Measurements from ENCODE around the gene DLEC1. TPM values are rescaled to one million over a fixed set of nuclear protein-coding genes. Genes with fewer than 3 reads are reported as not detected.

Gene DLEC1
- total RNA-seq, 1 donor from 2014 or later, result 0.22 TPM

DNA sequence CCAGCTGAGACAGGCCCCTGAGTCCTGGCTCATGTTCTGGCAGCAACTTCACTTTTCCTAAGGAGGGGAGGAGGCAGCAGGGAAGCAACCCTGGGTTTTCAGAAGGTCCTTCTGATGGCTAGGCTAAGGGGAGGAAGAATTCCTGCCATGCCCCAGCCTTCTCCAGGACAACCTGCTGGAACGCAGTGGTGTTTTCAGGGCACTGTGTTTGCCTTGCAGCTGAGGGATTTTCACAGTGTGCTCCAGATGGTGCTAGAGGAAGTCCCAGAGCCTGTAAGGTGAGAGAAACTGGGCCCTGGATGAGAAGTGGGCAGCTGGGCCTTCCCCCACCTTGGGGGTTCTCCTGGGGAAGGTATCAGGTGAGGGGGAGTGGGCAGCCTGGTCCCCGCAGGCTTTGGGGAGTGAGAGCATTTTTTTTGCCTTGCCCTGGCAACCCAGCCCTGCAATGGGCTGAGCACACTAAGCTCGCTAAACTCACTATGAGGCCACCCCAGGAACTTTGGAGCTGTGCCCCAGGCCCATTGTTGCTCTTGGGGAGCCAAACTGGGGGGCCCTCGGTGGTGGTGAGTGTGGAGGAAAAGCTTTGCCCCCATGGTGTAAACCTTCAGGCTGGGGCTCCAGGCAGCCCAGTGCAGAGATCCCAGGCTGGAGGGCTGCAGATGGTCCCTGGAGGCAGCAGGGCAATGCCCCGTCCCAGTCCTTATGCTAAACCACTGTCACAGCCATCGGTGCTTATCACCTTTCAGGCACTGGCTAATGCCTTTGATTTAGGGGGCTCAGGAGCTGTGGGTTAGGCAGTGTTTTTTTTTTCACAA, 56.9 kb downstream of the DLEC1 start:
- DNase-seq (ENCODE audit: low spot score), result no peak
- intact Hi-C loops (cut with DNase I), result no loop called here

DNA sequence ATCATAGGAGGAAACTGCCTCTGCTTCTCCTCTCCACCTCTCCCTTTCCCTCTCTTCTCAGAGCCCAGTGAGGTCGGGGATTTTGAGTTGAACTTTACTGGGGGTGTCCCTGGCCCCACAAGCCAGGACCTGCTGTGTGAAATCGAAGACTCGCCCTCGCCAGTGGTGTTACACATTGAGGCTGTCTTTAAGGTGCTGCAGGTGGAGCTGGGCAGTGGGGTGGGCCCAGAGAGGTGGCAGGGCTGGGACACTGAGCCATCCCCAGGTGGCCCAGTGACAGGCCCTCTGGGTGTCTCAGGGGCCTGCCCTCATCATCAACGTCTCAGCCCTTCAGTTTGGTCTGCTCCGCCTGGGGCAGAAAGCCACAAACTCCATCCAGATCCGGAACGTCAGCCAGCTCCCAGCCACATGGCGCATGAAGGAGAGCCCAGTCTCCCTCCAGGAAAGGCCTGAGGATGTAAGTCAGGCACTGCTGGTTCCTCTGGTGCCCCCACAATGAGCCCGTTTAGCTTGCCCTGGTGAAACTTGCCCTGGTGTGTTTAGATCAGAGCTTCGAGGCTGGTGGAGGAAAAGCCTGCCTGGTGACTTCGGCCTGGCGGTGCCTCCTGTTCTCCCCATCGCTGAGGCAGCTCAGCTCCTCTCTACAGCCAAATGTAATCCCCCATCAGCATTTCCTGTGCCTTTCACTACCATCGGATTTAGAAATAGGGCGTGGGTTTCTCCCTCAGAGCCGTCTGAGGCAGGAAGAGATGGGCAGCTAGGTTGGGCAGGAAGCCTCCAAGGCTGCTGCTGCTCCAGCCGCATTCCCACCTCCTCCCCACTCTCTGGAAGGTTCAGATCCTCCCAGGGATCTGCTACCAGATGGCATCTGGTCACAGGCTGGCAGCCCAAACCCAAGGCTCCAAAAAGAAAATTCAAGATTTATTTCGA, 58.7 kb downstream of the DLEC1 start:
- intact Hi-C loops (cut with DNase I), result no loop called here
- no peak for DNase-seq (ENCODE audit: low spot score)

DNA sequence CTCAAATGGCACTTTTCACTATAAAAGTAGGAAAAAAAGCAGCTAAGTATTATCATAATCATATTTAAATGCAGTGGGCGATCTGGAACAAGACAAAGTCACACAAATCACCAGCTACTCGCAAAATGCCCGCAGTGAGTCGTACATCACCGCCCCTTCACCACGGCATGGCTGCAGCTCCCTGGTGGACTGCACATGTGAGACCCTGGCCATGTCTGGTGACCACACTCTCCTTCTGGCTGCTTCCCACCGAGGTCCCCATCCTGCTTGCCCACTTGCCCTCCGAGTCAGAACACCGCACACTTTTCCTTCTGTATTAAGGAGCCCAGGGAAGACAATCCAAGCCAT, 59.3 kb downstream of the DLEC1 start:
- DNase-seq (ENCODE audit: low spot score), result no peak
- intact Hi-C loops (cut with DNase I), result no loop called here

DNA sequence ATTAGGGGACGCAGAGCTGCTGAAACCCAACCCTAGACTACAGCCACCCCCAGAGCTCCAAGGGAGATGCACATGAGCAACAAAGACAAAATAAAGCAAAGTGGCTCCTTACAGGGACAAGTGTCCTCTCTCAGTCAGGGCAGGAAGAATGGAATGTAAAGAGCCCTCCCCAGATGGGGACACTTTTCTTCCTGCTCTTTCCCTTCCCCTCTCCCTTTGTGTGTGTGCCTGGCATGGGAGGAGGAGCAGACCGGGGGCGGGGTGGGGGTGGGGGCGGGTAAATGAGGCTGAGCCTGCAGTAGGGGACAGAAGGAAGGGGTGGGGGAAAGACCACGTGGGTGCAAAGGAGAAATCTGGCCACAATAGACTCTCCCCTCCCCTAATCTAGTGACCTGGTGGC, 60.5 kb downstream of the DLEC1 start:
- DNase-seq (ENCODE audit: low spot score), result no peak
- intact Hi-C loops (cut with DNase I), result no loop called here

DNA sequence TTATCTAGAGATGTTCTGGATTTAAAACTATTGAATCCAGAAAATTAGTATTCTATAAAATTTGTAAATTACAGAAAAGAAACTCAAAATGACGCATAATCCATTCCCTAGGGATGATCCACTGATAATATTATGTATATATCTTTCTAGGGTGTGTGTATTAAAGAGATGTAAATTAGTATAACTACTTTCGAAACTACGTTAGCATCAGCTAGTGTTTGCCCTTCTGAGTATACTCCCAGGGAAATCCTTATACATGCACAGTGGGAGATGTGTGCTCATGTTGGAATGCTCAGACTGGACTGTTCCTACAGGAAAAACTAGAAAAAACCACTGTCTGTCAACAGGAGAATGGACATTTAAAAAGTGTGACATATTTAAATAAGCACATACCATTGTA, 61.5 kb downstream of the DLEC1 start:
- intact Hi-C loops (cut with DNase I), result no loop called here
- no peak for DNase-seq (ENCODE audit: low spot score)

DNA sequence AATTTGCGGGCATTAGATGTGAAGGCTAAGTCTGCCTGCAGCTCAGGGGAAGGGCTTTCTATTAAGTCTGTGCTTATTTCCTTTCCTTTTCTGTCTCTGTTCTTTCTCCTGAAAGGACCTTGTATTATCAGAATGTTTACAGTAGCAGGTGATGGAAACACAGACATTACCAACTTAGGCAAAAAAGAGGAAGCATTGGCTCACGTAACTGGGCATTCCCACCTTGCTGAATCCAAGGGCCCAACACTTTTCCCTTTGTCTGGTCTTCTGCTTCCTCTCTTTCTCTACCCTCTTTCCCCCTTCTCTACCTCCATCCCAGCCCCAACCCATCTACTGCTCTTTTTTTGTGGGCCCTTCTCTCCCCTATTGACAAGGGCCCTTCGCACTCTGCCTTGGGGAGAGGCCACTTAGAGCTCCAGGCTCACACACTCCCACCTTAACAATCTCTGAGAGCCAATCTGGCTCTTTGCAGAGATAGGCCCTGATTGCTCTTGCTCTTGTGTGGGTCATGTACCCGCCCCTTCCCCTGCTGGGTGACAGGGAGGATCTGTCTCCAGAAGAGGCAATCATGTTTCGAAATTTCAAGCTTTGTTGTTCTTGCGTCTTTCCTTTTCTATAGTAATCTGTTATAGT, 62.9 kb downstream of the DLEC1 start:
- no peak for DNase-seq (ENCODE audit: low spot score)
- intact Hi-C loops (cut with DNase I), result no loop called here

DNA sequence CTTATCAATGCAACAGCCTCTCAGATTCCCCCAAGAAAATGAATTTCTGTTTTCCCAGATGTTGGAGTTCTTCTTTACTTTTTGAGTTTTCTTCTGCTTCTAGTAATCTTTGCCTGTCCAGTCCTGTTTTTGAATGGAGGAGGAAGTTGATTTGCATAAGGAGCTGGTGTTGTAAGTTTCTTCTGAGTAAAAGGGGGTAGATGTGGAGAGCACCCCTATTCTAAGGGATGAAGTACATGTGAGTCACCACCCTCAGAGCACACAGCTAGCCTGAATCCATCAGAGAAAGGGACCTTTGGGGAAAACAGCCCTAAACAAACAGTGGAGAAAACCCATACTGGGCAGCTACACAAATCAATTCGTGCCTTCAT, 63.4 kb downstream of the DLEC1 start:
- no peak for DNase-seq (ENCODE audit: low spot score)
- intact Hi-C loops (cut with DNase I), result no loop called here

DNA sequence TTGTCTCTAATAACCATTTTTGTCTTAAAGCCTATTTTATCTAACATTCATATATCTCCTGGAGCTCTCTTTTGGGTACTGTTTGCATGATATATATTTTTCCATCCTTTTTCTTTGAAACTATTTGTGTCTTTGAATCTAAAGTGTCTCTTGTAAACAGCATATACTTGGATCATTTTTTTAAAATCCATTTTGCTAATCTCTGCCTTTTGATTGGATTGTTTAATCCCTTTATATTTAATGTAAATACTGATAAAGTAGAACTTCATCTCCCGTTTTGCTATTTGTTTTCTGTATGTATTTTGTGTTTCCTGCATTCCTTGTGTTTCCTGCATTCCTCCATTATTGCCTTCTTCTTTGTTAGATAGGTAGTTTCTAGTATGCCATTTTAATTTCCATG, 66.5 kb downstream of the DLEC1 start:
- intact Hi-C loops (cut with DNase I), result no loop called here
- DNase-seq (ENCODE audit: low spot score), result no peak

DNA sequence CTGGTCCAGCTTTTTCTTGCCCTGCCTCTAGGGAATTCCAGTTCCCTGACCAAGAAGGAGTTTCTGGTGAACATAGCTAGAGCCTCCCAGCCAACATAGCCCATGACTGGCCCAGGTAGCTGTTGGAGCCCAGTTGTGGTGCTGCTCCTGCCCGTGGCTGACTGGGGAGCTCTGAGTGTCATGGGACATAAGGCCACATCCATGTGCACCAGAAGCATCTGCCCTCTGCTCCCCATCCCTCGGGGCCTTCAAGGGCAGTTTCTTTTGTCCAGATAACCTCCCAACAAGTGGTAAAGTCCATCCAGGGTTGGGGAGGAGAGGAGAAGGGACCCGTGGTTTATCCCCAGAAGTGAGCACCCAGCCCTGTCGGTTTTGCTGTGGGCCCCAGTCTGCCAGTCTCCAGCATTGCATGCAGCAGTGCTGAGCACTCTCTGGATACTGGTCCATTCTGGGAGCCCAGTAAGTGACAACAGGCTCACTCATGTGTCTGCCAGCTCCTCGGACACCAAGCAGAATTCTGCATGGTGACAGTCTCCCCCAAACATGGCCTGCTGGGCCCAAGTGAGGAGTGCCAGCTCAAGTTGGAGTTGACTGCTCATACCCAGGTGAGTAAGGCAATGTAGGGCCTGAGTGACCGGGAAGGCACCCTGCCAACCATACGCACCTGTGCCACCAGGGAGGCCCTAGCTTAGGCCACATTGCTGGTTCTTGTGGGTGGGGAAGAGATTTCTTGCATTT, 69.1 kb downstream of the DLEC1 start:
- intact Hi-C loops (cut with DNase I), result no loop called here
- DNase-seq (ENCODE audit: low spot score), result no peak

DNA sequence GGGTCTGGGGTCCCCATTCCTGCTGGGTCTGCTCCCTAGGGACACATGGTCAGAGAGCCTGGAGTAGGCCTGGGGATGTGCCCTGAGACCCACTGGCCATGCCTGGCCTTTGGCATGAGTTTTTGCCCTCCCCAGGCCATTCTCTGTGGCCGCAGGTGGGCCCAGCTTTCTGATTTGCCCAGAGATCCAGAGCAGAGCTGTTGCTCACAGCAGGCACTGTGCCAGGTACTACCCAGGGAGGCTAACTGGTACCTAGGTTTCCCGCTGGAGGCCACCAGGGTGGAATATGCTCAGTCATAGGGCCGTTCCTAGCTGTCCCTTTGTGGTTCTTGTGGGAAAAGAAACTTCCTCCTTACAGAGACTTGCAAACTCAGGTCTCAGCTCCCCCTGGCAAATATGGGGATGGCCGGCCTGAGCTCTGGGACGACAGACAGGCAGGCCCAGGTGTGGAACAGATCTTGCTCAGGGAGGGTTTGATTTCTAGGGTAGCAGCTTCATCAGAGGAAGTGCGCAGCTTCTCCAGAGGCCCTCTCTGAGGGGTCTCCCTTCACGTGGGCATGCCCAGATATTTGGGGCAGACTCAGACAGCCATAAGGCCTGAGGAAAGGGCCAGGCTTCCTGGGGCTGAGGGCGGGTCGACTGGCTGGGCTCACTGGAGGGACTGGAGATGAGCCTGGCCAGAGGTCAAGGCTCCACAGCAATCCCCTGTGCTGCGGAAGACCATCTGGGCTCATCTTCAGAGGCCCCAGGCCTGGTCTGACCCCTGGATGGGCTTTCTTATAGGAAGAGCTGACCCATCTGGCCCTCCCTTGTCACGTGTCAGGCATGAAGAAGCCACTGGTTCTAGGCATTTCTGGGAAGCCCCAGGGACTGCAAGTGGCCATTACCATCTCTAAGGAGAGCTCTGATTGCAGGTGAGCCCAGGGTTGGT, 69.9 kb downstream of the DLEC1 start:
- no peak for DNase-seq (ENCODE audit: low spot score)
- intact Hi-C loops (cut with DNase I), result no loop called here

DNA sequence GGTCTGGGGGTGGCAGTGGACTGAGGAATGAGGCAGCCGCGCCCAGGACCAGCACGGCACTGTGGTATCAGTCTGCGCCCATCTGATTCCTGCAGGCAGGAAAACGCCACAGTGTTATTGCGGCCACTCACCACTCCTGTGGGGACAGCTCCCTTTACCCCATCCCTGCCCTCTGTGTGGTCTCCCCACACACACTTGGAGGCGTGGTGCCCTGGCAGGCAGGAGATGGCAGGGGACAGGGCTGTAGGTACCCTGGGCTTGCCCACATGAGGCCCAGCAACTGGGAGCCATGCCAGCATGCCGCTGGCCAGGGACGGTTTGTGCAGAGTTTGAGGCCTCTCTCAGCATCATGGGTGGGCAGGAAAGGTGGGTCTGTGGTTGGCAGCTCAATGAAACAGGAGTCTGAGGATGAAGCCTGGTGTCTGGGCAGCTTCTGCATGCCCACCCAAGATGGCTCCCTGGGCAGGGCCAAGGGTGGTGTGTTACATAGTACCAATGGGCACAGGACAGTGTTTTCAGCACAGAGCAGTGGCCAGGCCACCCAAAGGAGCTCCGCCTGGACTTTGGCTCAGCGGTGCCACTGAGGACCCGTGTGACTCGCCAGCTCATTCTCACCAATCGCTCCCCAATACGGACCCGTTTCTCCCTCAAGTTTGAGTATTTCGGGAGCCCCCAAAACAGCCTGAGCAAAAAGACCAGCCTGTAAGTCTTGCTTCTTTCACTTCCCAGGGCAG, 70.7 kb downstream of the DLEC1 start:
- intact Hi-C loops (cut with DNase I), result no loop called here
- no peak for DNase-seq (ENCODE audit: low spot score)

DNA sequence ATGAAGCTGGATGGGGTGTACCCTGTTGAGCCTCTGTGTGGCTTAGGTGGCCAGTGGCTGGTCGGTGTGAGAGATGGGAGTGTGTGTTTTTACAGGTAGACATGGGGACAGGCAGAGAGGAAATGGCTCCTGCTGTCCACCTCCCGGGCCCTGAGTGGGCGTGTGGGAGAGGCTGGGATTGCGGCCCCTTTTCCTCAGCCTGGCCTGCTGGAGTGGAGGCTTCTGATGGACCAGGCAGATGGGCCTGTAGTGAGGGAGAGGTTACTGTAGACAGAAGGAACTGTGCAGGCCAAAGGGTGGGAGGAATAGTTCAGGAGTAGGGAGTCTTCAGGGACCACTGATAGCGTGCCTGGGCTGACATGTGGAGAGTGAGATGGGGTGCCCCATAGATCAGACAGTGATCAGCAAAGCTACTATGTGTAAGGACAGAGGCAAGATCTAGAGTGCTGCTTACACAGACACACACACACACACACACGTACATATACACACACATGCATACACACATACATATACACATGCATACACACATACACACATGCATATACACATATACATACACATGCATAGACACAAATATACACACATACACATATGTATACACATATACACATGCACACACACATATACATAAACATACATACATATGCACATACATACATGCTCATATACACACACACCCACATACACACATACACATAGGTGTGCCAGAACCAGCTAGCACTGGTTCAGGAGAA, 71.5 kb downstream of the DLEC1 start:
- intact Hi-C loops (cut with DNase I), result no loop called here

DNA sequence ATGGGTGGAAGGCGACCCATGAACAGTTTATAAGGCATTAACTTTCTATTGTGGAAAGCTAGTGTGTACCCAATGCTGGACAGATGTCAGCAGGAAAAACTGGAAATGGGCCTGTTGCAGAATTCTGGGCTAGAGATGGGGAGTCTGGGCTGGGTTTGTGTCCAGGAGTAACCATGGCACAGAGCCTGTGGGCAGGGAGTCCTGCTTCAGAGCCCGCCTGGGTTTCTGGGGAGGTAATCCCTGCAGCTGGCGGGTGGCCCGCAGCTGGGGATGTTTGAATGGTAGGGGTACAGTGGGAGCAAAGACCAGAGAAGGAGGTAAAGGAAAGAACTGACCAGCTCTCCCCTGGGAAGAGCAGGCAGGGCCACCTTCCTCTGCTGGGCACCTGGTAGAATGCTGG, 72.2 kb downstream of the DLEC1 start:
- DNase-seq (ENCODE audit: low spot score), result no peak
- intact Hi-C loops (cut with DNase I), result no loop called here

More for the DNA sequence above, 71.5 kb downstream of the DLEC1 start:
- DNase-seq (ENCODE audit: low spot score), result no peak

DNA sequence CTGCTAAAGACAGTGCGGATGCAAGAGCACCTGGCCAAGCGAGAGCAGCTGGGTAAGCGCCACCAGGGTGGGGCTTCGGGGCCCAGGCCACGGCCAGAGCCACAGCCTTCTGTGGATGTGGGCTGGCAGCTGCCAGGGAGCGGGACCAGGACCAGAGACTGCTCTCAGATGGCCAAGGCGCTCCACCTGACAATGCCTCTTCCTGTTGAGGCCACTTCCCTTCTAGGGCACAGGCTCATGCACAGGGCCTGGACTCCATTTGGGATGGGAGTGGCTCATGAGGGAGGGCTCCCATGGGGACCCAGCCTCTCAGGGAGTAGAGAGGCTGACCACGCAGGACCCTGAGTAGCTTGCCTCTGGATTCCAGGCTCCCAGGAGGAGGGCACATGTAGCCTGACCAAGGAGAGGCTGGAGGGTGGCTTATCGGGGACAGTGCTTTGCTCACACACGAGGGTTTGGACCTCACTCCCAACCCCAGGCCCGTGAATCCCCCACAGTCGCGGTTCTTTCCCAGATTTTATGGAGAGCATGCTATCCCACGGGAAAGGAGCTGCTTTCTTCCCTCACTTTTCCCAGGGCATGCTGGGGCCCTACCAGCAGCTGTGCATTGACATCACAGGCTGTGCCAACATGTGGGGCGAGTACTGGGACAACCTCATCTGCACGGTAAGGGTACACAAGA, 72.8 kb downstream of the DLEC1 start:
- DNase-seq (ENCODE audit: low spot score), result no peak
- intact Hi-C loops (cut with DNase I), result no loop called here

DNA sequence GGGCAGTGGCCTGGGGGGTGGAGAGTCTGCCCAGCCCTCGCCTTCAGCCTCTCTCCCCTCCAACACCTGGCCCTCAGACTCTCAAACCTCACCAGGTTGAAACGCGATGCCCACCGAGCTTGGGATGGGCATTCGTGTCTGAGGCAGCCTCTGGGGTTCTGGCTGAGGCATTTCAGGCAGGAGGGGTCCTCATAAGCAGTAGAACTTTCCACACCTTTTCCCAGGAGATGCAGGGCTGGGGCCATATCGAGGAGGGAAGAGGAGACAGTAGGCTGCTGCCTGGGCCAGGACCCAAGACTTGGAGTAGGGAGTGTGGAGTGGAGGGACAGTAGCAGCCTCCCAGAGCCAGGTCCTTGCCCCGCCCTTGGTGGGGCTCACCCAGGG, 73.4 kb downstream of the DLEC1 start:
- DNase-seq (ENCODE audit: low spot score), result no peak
- intact Hi-C loops (cut with DNase I), result no loop called here

DNA sequence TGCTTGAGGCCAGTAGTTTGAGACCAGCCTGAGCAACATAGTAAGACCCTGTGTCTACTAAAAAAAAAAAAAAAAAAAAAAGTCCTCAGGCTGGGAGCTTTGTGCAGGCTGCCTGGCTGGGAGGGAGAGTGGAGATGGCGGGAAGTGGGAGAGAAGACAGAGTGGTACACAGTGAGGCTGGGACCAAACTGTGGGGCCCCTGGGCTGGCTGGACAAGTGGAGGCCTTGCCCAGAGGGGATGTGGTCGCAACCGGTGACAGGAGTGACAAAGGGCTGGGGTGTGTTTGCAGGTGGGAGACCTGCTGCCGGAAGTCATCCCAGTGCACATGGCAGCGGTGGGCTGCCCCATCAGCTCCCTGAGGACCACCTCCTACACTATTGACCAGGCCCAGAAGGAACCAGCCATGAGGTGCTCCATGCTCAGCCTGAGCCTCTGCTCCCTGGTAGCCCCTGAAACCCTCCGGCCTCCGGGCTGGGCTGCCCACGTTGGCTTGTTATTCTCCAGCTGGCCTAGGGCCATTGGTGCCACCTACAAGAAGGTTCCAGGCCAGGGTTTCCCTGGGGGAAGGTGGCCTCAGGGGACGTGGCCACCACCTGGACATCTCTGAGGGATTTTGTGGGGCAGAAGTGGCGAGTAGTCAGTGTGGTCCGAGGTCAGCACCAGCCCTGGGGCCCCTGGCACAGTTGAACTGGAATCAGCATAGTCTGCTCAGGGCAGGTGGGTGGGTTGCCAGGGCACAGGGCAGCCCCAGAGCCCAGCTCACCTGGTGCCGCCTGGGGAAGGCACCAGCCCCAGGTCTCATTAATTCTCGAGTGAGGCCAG, 75.3 kb downstream of the DLEC1 start:
- intact Hi-C loops (cut with DNase I), result no loop called here
- DNase-seq (ENCODE audit: low spot score), result no peak

All from cardiac septum (tissue), 1 donor.